ENCODE data around the gene EPOP.

DNA sequence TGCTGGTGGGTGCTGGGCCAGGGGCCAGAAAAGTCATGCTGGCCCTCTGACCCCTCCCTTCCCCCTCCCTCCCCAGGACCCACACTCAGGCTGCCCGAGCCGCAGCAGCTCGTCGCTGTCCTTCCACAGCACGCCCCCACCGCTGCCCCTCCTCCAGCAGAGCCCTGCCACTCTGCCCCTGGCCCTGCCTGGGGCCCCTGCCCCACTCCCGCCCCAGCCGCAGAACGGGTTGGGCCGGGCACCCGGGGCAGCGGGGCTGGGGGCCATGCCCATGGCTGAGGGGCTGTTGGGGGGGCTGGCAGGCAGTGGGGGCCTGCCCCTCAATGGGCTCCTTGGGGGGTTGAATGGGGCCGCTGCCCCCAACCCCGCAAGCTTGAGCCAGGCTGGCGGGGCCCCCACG is 47.0 kb upstream of the EPOP start:
- TF ChIP-seq CTCF (IDR thresholded peaks at IDR 0.05; ENCODE audit: control extremely low read depth in 1 of 3, insufficient read depth in 1 of 3, low read depth in 1 of 3, low read length in 3 of 3), result no peak
- no peak for TF ChIP-seq TAF1 (IDR thresholded peaks at IDR 0.05; ENCODE audit: low read depth, low read length)
- TF ChIP-seq, protein P1, sequence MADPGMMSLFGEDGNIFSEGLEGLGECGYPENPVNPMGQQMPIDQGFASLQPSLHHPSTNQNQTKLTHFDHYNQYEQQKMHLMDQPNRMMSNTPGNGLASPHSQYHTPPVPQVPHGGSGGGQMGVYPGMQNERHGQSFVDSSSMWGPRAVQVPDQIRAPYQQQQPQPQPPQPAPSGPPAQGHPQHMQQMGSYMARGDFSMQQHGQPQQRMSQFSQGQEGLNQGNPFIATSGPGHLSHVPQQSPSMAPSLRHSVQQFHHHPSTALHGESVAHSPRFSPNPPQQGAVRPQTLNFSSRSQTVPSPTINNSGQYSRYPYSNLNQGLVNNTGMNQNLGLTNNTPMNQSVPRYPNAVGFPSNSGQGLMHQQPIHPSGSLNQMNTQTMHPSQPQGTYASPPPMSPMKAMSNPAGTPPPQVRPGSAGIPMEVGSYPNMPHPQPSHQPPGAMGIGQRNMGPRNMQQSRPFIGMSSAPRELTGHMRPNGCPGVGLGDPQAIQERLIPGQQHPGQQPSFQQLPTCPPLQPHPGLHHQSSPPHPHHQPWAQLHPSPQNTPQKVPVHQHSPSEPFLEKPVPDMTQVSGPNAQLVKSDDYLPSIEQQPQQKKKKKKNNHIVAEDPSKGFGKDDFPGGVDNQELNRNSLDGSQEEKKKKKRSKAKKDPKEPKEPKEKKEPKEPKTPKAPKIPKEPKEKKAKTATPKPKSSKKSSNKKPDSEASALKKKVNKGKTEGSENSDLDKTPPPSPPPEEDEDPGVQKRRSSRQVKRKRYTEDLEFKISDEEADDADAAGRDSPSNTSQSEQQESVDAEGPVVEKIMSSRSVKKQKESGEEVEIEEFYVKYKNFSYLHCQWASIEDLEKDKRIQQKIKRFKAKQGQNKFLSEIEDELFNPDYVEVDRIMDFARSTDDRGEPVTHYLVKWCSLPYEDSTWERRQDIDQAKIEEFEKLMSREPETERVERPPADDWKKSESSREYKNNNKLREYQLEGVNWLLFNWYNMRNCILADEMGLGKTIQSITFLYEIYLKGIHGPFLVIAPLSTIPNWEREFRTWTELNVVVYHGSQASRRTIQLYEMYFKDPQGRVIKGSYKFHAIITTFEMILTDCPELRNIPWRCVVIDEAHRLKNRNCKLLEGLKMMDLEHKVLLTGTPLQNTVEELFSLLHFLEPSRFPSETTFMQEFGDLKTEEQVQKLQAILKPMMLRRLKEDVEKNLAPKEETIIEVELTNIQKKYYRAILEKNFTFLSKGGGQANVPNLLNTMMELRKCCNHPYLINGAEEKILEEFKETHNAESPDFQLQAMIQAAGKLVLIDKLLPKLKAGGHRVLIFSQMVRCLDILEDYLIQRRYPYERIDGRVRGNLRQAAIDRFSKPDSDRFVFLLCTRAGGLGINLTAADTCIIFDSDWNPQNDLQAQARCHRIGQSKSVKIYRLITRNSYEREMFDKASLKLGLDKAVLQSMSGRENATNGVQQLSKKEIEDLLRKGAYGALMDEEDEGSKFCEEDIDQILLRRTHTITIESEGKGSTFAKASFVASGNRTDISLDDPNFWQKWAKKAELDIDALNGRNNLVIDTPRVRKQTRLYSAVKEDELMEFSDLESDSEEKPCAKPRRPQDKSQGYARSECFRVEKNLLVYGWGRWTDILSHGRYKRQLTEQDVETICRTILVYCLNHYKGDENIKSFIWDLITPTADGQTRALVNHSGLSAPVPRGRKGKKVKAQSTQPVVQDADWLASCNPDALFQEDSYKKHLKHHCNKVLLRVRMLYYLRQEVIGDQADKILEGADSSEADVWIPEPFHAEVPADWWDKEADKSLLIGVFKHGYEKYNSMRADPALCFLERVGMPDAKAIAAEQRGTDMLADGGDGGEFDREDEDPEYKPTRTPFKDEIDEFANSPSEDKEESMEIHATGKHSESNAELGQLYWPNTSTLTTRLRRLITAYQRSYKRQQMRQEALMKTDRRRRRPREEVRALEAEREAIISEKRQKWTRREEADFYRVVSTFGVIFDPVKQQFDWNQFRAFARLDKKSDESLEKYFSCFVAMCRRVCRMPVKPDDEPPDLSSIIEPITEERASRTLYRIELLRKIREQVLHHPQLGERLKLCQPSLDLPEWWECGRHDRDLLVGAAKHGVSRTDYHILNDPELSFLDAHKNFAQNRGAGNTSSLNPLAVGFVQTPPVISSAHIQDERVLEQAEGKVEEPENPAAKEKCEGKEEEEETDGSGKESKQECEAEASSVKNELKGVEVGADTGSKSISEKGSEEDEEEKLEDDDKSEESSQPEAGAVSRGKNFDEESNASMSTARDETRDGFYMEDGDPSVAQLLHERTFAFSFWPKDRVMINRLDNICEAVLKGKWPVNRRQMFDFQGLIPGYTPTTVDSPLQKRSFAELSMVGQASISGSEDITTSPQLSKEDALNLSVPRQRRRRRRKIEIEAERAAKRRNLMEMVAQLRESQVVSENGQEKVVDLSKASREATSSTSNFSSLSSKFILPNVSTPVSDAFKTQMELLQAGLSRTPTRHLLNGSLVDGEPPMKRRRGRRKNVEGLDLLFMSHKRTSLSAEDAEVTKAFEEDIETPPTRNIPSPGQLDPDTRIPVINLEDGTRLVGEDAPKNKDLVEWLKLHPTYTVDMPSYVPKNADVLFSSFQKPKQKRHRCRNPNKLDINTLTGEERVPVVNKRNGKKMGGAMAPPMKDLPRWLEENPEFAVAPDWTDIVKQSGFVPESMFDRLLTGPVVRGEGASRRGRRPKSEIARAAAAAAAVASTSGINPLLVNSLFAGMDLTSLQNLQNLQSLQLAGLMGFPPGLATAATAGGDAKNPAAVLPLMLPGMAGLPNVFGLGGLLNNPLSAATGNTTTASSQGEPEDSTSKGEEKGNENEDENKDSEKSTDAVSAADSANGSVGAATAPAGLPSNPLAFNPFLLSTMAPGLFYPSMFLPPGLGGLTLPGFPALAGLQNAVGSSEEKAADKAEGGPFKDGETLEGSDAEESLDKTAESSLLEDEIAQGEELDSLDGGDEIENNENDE (IDR thresholded peaks at IDR 0.05; ENCODE audit: insufficient replicate concordance, low read length), result no peak
- TF ChIP-seq POLR2A (IDR thresholded peaks at IDR 0.05; ENCODE audit: control extremely low read depth in 1 of 2, low read depth in 2 of 2, low read length in 2 of 2), result no peak
- no peak for TF ChIP-seq YY1 (IDR thresholded peaks at IDR 0.05; ENCODE audit: low read depth, low read length)
- TF ChIP-seq, protein P2, sequence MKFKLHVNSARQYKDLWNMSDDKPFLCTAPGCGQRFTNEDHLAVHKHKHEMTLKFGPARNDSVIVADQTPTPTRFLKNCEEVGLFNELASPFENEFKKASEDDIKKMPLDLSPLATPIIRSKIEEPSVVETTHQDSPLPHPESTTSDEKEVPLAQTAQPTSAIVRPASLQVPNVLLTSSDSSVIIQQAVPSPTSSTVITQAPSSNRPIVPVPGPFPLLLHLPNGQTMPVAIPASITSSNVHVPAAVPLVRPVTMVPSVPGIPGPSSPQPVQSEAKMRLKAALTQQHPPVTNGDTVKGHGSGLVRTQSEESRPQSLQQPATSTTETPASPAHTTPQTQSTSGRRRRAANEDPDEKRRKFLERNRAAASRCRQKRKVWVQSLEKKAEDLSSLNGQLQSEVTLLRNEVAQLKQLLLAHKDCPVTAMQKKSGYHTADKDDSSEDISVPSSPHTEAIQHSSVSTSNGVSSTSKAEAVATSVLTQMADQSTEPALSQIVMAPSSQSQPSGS (IDR thresholded peaks at IDR 0.05; ENCODE audit: low read length), result no peak
- TF ChIP-seq JUN (IDR thresholded peaks at IDR 0.05; ENCODE audit: low read depth, low read length), result no peak
- no peak for TF ChIP-seq SIX5 (IDR thresholded peaks at IDR 0.05; ENCODE audit: low read depth, low read length)
- TF ChIP-seq JUND (IDR thresholded peaks at IDR 0.05; ENCODE audit: low read length), result no peak
- no peak for TF ChIP-seq POLR2AphosphoS5 (IDR thresholded peaks at IDR 0.05; ENCODE audit: low read depth, low read length)
- no peak for TF ChIP-seq EP300 (IDR thresholded peaks at IDR 0.05; ENCODE audit: borderline replicate concordance in 1 of 2, low read depth in 2 of 2, low read length in 2 of 2)
- no peak for TF ChIP-seq SIN3A (conservative IDR thresholded peaks at IDR 0.05 in 1 of 2, IDR thresholded peaks at IDR 0.05 in 1 of 2; ENCODE audit: low read depth in 1 of 2, low read length in 2 of 2)
- no peak for TF ChIP-seq EGR1 (IDR thresholded peaks at IDR 0.05; ENCODE audit: borderline replicate concordance, low read depth, low read length)
